BLaER1 (cell line): Measurements from ENCODE around the gene PFN1.

Experiments used
- H3K27ac ChIP-seq: shearing (Covaris generic); formaldehyde crosslinking; 2 replicates; pipeline ENCODE4 v1.8.1; 2022
- H3K27me3 ChIP-seq: shearing (Covaris generic); formaldehyde crosslinking; 2 replicates; pipeline ENCODE4 v1.8.1; 2022
- H3K36me3 ChIP-seq: shearing (Covaris generic); formaldehyde crosslinking; 2 replicates; pipeline ENCODE4 v1.8.1; 2022
- H3K4me1 ChIP-seq: shearing (Covaris generic); formaldehyde crosslinking; 2 replicates; pipeline ENCODE4 v1.8.1; 2022
- H3K4me2 ChIP-seq: shearing (Covaris generic); formaldehyde crosslinking; 2 replicates; pipeline ENCODE4 v1.8.1; 2022
- H3K4me3 ChIP-seq: shearing (Covaris generic); formaldehyde crosslinking; 2 replicates; pipeline ENCODE4 v1.8.1; 2022
- H3K9ac ChIP-seq: shearing (Covaris generic); formaldehyde crosslinking; 2 replicates; pipeline ENCODE4 v1.8.1; 2022
- H3K9me3 ChIP-seq: shearing (Covaris generic); formaldehyde crosslinking; 2 replicates; pipeline ENCODE4 v1.8.1; 2022
- H4K20me1 ChIP-seq: shearing (Covaris generic); formaldehyde crosslinking; 2 replicates; pipeline ENCODE4 v1.8.1; 2022
- Cebpa-rat ChIP-seq: shearing (Covaris generic); IDR thresholded peaks from 2 replicates; pipeline ENCODE4 v1.8.1; 2022

Gene PFN1

DNA sequence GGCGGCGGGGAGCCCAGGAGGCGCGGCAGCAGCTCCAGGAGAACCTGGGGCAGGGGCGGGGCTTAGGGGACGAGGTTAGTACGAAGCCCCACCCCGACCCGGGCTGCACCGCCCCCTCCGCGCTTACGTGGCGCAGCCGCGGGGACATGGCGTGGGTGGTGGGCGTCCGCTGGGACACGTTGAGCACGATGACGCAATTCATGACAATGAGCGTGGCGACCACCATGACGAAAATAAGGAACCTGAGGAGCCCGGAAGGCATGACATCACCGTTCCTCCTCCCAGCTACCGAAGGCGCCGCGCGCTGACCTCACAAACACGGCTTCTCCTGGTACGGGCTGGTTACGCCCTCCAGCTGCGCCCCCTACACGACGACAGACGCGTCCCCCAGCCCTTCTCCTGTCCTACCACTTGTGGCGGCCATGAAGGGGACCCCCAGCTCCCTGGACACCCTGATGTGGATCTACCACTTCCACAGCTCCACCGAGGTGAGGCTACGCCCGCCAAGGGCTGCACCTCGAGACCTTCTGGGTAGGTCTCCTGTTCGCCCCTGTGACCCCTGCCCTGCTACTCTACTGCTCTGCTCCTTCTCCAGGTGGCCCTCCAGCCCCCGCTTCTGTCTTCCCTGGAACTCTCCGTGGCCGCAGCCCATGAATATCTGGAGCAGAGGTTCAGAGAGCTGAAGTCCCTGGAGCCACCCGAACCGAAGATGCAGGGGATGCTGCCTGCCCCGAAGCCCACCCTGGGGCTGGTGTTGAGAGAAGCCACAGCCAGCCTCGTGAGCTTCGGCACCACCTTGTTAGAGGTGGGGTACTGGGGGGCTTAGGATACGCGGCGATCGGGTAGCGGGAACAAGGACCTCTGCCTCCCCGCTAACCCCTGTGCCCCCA is 48.7 kb downstream of the PFN1 start, which contains the start of gene C17orf107:
TSS of gene C17orf107 (plus strand) at position 196 of the 890 bp plus-strand sequence. CDS start at position 423, 227 bp downstream.
- Histone ChIP-seq H3K9ac (no peak within 1 kb of the TSS), H3K4me1 (peaks cover 54% of the 10 kb centered on the region), H4K20me1 (no peaks in the 10 kb centered on the region), H3K4me2 (peak within 1 kb of the TSS; percentile 77), H3K27ac (no peak within 1 kb of the TSS), H3K4me3 (peak within 1 kb of the TSS; percentile 61), H3K27me3 (peaks cover 35% of the 10 kb centered on the region), H3K9me3 (no peaks in the 10 kb centered on the region), H3K36me3 (peaks cover 30% of the 10 kb centered on the region)
- no peak for TF ChIP-seq Cebpa-rat

- H3K9ac ChIP-seq = no peak overlapping the region
- H3K4me2 ChIP-seq = peak overlapping the region; percentile 77
- peaks cover 37% of the 10 kb centered on the region for H3K36me3 ChIP-seq
- H4K20me1 ChIP-seq = no peaks in the 10 kb centered on the region
- H3K4me3 ChIP-seq = peak overlapping the region; percentile 61
- no peaks in the 10 kb centered on the region for H3K9me3 ChIP-seq
- H3K27ac ChIP-seq = no peak overlapping the region
- H3K27me3 ChIP-seq = peaks cover 35% of the 10 kb centered on the region
- H3K4me1 ChIP-seq = peaks cover 56% of the 10 kb centered on the region
- no peak for TF ChIP-seq Cebpa-rat
Measured at GRCh38 chr17:4898927-4899326, 49.4 kb downstream of the PFN1 start.

DNA sequence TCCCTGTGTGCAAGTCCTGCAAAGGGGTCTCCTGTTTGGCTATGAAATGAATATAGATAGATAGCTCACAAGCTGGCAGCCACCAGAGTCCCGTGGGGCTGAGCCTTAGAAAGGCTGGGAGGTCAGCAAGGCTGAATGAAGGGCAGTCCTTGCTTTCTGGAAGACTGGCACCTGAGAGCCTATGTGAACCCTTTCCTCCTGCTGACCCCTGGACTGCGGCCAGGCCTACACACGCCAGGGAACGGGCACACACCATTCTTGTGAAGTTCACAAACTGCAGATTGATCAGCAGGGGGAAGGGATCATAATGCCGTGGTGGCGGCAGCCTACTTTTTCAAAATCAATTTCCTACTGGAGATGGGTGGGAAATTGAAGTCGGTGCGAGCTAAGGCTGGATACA is 50.0 kb downstream of the PFN1 start:
- Histone ChIP-seq H3K4me2 (peak overlapping the region; percentile 77; the same call in 1 of the 2 replicates), H3K27me3 (peaks cover 35% of the 10 kb centered on the region), H3K36me3 (peaks cover 42% of the 10 kb centered on the region), H3K27ac (no peak overlapping the region), H4K20me1 (no peaks in the 10 kb centered on the region), H3K4me1 (peaks cover 50% of the 10 kb centered on the region), H3K4me3 (no peak overlapping the region), H3K9ac (no peak overlapping the region), H3K9me3 (no peaks in the 10 kb centered on the region)
- no peak for TF ChIP-seq Cebpa-rat

- no peaks in the 10 kb centered on the region for H3K9me3 ChIP-seq
- no peaks in the 10 kb centered on the region for H4K20me1 ChIP-seq
- peaks cover 48% of the 10 kb centered on the region for H3K36me3 ChIP-seq
- H3K27me3 ChIP-seq = peaks cover 35% of the 10 kb centered on the region
- H3K9ac ChIP-seq = no peak overlapping the region
- no peak for TF ChIP-seq Cebpa-rat
- no peak overlapping the region for H3K27ac ChIP-seq
- H3K4me2 ChIP-seq = no peak overlapping the region
- no peak overlapping the region for H3K4me3 ChIP-seq
- H3K4me1 ChIP-seq = peaks cover 44% of the 10 kb centered on the region
Measured at GRCh38 chr17:4897785-4898184, 50.5 kb downstream of the PFN1 start.

- H4K20me1 ChIP-seq = no peaks in the 10 kb centered on the region
- H3K4me2 ChIP-seq = no peak overlapping the region
- no peaks in the 10 kb centered on the region for H3K9me3 ChIP-seq
- peaks cover 39% of the 10 kb centered on the region for H3K4me1 ChIP-seq
- H3K27me3 ChIP-seq = peaks cover 35% of the 10 kb centered on the region
- no peak overlapping the region for H3K4me3 ChIP-seq
- H3K27ac ChIP-seq = no peak overlapping the region
- TF ChIP-seq Cebpa-rat = no peak
- no peak overlapping the region for H3K9ac ChIP-seq
- peaks cover 53% of the 10 kb centered on the region for H3K36me3 ChIP-seq
Measured at GRCh38 chr17:4897198-4897687, 51.1 kb downstream of the PFN1 start.

DNA sequence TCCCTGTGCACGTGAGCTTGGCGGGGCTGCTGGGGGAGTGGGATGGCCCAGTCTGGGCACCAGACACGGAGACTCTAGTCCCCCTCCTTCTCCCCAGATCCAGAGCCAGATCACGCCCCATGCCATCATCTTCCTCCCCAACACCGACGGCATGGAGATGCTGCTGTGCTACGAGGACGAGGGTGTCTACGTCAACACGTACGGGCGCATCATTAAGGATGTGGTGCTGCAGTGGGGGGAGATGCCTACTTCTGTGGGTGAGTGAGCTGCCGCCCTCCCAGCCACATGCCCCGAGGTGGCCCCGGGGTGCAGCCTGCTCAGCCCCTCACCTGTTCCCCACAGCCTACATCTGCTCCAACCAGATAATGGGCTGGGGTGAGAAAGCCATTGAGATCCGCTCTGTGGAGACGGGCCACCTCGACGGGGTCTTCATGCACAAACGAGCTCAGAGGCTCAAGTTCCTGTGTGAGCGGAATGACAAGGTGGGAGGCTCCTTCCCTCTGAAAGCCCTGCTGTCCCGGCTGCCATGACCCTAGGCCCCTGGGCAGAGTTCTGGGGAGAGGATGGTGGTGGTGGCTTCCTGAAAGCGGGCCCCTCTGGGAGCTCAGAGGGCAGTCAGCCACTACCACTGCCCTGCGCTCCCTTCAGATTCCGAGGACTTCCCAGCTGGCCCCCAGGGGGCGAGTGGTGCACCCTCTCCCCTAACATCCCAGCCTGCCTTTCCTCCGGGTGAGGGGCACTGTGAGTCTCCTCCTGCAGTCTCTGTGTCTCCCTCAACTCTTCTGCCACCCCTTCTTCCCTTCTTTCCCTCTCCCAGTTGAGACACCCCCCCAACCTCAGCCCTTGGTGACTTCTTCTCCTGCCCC is 51.8 kb downstream of the PFN1 start:
- peaks cover 60% of the 10 kb centered on the region for H3K36me3 ChIP-seq
- H3K4me2 ChIP-seq = no peak overlapping the region
- peaks cover 35% of the 10 kb centered on the region for H3K4me1 ChIP-seq
- peaks cover 35% of the 10 kb centered on the region for H3K27me3 ChIP-seq
- H3K27ac ChIP-seq = no peak overlapping the region
- no peak overlapping the region for H3K9ac ChIP-seq
- no peak overlapping the region for H3K4me3 ChIP-seq
- H4K20me1 ChIP-seq = no peaks in the 10 kb centered on the region
- H3K9me3 ChIP-seq = no peaks in the 10 kb centered on the region
- no peak for TF ChIP-seq Cebpa-rat

GRCh38 chr17:4895657-4896331 is 52.5 kb downstream of the PFN1 start:
- Histone ChIP-seq H3K27ac (no peak overlapping the region), H3K4me1 (peaks cover 29% of the 10 kb centered on the region), H3K4me2 (no peak overlapping the region), H3K4me3 (no peak overlapping the region), H3K36me3 (peaks cover 68% of the 10 kb centered on the region), H3K9me3 (no peaks in the 10 kb centered on the region), H3K27me3 (peaks cover 28% of the 10 kb centered on the region), H3K9ac (no peak overlapping the region), H4K20me1 (no peaks in the 10 kb centered on the region)
- no peak for TF ChIP-seq Cebpa-rat
